ENCODE data around the gene ETV3L.

The ETV3L gene

GRCh38 chr1:157099633-157100009 is at the start of gene ETV3L:
TSS of gene ETV3L (minus strand) at chr1:157099808. CDS start at chr1:157099523, 285 bp downstream.
- DNase-seq (ENCODE audit: low read depth): no peak

GRCh38 chr1:157147906-157148700 is 48.5 kb upstream of the ETV3L start:
- DNase-seq (ENCODE audit: low read depth): no peak

GRCh38 chr1:157147037-157147436 is 47.4 kb upstream of the ETV3L start:
- DNase-seq (ENCODE audit: low read depth): no peak

- no peak for DNase-seq (ENCODE audit: low read depth)
These were observed 46.6 kb upstream of the ETV3L start for GRCh38 chr1:157146244-157146643.

- no peak for DNase-seq (ENCODE audit: low read depth)
These were observed 45.5 kb upstream of the ETV3L start for GRCh38 chr1:157145076-157145475.

- DNase-seq (ENCODE audit: low read depth): no peak
These were observed 44.9 kb upstream of the ETV3L start for GRCh38 chr1:157144509-157144908.

GRCh38 chr1:157142765-157143423 is 43.3 kb upstream of the ETV3L start:
- DNase-seq (ENCODE audit: low read depth): no peak

GRCh38 chr1:157142201-157142600 is 42.6 kb upstream of the ETV3L start:
- no peak for DNase-seq (ENCODE audit: low read depth)

- DNase-seq (ENCODE audit: low read depth): no peak
These were observed 41.7 kb upstream of the ETV3L start for GRCh38 chr1:157141212-157141855.

- DNase-seq (ENCODE audit: low read depth): no peak
These were observed 40.5 kb upstream of the ETV3L start for GRCh38 chr1:157140063-157140588.

- no peak for DNase-seq (ENCODE audit: low read depth)
These were observed 39.6 kb upstream of the ETV3L start for GRCh38 chr1:157139052-157139715.

- peak; percentile 58 for DNase-seq (ENCODE audit: low read depth)
These were observed 38.8 kb upstream of the ETV3L start, which contains the start of gene ETV3 for GRCh38 chr1:157138220-157139051. TSS of gene ETV3 (minus strand) at chr1:157138395. CDS start at chr1:157136352, 2,043 bp downstream.

GRCh38 chr1:157137408-157138219 is 38.0 kb upstream of the ETV3L start:
- no peak for DNase-seq (ENCODE audit: low read depth)

GRCh38 chr1:157137046-157137407 is 37.4 kb upstream of the ETV3L start:
- DNase-seq (ENCODE audit: low read depth): no peak

GRCh38 chr1:157136133-157136532 is 36.5 kb upstream of the ETV3L start:
- DNase-seq (ENCODE audit: low read depth): no peak

GRCh38 chr1:157135646-157136045 is 36.0 kb upstream of the ETV3L start:
- no peak for DNase-seq (ENCODE audit: low read depth)

GRCh38 chr1:157135070-157135469 is 35.5 kb upstream of the ETV3L start:
- no peak for DNase-seq (ENCODE audit: low read depth)

- no peak for DNase-seq (ENCODE audit: low read depth)
These were observed 34.8 kb upstream of the ETV3L start for GRCh38 chr1:157134442-157134841.

- DNase-seq (ENCODE audit: low read depth): no peak
These were observed 33.8 kb upstream of the ETV3L start for GRCh38 chr1:157133426-157133825.

- no peak for DNase-seq (ENCODE audit: low read depth)
These were observed 33.1 kb upstream of the ETV3L start for GRCh38 chr1:157132616-157133167.
